HG02852 (cell line): ENCODE results near the gene TECPR1.
A peak's percentile ranks its signal among the peaks of the same experiment; 100 is the strongest.

Experiments
- ATAC-seq: cut with Tn5 transposase; IDR thresholded peaks from one replicate; pipeline ENCODE4 v1.9.1; 2021; ENCODE audit warnings: mild to moderate bottlenecking, moderate library complexity; ENCODE audit not compliant: unreplicated experiment

The TECPR1 gene

DNA sequence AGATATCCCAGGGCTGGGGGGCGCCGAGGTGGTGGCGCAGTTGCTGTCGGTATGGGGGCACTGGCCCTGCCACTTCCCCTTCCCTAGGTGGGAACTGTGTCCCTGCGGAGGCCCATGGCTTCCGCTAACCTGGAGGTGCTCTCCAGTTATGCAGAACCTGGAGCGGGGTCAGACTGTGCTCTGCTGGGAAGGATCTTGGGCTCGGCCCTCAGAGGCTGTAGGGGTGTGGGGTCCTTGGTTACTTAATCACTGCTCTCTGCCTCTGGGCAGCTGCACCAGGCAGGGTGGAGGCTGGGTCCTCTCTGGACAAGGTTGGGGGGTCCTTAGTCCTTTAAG lies 31.8 kb upstream of the TECPR1 start:
- no peak for ATAC-seq

- no peak for ATAC-seq
Observed at GRCh38 chr7:98283127-98283886, 31.3 kb upstream of the TECPR1 start.

DNA sequence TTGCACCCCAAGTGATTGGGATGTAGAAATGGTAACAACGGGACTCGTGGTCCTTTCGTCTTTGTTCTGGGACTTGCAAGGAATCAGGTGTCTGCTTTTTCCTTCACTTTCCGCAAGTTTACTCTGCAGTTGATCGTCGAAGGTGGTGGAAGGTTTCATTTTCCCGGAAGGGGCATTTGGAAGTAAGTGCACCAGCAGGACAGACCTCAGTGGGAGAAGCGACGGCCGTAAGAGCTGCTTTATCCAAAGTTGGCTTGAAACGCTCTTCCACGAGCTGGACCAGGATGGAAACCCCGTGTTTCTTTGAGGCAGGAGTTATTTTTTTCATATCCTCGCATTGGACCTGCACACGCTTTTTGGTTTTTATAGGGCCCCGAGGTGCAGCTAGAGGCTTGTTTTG lies 30.7 kb upstream of the TECPR1 start:
- no peak for ATAC-seq

DNA sequence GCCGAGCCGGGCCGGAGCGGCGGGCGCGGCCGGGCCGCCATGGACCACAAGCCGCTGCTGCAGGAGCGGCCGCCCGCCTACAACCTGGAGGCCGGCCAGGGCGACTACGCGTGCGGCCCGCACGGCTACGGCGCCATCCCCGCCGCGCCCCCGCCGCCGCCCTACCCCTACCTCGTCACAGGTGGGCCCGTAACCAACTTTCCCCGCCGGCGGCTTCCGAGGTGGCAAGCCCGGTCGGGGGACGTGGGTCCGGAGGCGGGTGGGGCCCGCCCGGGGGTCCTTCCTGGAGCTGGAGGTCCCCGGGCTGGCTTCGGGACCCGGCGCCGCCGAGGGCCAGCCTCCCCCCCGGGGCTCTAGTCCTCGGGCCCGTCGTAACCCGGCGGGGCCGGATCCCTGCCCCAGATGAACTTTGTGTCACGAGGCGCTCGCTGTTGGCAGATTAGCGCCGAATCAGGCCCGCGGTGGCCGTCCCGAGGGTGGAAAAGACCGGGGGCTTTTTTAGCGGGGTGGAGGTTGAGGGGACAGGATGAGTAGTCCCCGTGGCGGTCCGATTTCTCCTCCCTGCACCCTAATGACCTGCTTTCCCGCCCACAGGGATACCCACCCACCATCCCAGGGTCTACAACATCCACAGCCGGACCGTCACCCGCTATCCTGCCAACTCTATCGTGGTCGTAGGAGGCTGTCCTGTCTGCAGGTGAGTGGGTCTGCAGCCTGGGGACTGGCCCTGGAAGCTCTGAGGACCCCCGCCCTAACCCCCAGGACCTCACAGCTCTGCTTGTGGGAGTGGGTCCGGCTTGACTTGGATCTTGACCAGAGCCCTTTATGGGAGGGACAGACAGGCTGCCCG lies 29.9 kb upstream of the TECPR1 start:
- ATAC-seq = peak; percentile 39

DNA sequence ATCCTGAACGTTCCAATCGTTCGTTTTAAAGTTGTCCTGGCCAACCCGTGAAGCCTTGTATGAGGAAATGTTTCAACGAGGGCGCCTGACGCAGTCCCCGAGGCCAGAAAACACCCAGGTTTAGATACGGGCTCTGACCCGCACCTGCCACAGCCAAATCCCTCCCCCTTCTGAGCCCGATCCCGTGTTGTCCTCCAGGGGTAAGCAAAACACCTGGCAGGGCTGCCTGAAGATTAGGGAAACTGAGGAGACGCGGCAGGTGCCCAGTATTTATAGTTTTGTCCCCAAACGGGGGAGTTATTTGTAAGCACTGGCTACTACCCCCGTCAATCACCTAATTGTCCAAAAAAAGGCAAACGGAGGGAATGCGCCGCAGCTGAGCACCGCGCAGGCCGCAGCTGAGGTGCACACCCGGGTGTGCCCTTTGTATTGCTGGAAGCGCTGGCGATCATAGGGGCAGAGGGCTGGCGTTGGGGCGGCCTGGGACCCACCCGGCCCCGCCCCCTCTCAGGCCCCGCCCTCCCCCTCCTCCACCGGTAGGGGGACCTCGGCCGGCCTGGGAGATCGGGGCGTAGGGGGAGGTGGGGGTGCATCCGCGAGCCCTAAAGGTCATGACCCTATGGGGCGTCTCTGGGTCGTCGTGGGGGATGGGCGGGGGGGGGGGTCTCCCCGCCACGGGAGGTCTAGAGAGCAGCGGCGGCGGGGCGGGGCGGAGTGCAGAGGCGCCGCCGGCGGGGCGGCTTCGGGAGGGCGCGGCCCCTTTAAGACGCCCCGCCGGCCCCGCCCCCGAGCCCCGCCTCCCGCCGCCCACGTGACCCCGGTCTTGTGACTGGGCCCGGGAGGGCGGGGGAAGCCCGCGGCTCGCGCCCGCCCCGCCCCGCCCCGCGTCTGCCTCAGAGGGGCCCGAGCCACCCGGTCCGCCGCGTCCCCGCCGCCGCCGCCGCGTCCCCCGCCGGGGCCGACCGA lies 29.0 kb upstream of the TECPR1 start, which contains the start of gene BRI3:
Gene BRI3, plus strand, starts transcription at position 896 of the 966 bp plus-strand sequence. CDS start 110 bp downstream, outside the sequence.
- peak; percentile 79 for ATAC-seq

- ATAC-seq = no peak
Observed at GRCh38 chr7:98280296-98280695, 28.3 kb upstream of the TECPR1 start.

DNA sequence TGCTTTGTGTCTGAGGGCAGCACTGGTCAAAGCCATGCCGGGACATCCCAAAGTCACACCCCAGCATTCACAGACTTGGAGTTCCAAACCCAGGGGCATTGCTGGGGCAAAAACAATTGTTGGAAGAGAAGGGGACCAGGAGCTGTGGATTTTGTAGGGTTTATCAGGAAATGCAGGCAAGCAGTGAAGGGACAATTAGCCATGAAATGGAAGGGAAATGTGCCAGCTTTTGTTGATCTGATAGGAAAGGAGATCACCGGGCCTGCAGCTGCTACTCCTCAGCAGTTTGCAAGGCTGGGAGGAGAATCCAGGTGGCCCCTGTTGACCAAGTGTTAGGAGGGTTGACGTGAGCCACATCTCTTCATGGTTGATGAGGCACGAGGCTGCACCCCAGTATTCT lies 26.9 kb upstream of the TECPR1 start:
- no peak for ATAC-seq

- no peak for ATAC-seq
Observed at GRCh38 chr7:98278408-98278807, 26.4 kb upstream of the TECPR1 start.

DNA sequence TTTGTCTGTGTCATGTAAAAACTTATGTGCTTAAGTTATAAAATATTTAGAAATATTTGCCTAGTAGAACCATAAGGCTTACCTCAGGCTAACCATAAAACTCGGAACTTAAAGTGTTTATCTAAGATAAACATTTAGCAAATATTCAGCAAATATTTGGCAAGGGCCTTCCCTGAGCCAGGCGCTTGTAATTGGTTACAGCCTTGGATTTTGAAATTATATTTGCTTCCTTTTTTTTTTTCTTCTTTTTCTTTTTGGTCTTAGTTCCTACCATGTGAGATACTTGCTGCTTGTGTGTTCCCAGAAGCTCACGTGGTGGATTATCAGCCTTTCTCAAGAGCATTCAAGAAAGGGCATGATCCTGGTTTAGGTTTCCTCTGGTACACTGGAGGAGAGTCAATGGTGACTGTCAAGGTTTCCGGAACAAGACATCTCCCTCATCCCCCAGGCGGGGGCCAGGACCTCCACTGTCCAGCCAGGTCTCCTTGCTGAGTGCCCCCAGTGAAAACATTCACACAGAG lies 24.3 kb upstream of the TECPR1 start:
- ATAC-seq = no peak

- ATAC-seq = no peak
Observed at GRCh38 chr7:98267303-98267702, 15.3 kb upstream of the TECPR1 start.

DNA sequence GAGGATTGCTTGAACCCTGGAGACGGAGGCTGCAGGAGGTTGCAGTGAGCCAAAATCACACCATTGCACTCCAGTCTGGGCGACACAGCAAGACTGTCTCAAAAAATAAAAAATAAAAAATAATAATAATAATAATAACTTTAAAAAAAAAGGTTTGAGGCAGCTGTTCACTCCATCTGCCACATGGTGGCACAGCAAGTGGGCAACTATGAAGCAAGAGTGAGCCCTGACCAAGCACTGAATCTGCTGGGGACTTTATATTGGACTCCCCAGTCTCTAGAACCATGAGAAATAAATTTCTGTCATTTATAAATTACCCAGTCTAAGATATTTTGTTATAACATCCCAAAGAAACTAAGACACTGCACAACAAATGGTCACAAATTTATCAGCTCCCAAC lies 14.8 kb upstream of the TECPR1 start:
- ATAC-seq = no peak

GRCh38 chr7:98265841-98266271 lies 13.8 kb upstream of the TECPR1 start:
- ATAC-seq = no peak

DNA sequence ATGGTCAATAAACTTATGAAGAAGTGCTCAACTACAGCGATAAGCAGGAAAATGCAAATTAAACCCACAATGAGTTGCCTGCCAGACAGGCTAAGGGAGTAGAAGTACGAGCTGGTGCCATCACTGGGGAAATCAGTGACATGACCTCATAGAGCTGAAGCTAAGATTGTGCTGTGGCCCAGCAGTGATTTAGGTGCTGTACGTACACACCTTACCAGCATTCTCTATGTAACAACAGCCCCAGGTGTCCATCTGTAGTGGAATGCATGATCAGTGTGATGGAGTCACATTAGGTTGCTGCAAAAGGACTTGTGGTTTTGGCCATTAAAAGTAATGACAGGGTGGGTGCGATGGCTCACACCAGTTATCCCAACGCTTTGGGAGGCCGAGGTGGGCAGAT lies 5.7 kb upstream of the TECPR1 start:
- ATAC-seq = no peak

GRCh38 chr7:98256431-98256830 lies 4.4 kb upstream of the TECPR1 start:
- ATAC-seq = no peak

DNA sequence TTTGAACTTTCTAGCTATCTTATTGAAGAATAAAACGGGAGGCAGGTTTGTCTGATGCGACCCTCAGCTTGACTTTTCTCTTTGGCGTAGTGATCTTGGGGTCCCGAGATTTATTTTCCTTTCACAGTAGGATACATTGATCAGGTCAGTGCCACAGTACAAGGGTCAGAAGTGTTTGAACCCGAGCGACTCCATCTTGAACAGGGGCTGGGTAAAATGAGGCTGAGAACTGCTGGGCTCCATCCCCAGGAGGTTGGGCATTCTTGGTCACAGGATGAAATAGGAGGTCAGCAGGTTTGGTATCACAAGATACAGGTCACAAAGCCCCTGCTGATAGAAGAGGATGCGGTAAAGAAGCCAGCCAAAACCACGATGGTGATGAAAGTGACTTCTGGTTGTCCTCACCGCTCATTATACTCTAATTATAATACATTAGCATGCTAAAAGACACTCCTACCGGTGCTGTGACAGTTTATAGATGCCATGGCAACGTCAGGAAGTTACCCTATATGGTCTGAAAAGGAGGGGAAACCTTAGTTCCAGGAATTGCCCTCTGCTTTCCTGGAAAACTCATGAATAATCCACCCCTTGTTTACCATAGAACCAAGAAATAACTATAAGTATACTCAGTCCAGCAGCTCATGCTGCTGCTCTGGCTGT lies 3.0 kb upstream of the TECPR1 start:
- no peak for ATAC-seq

GRCh38 chr7:98254516-98254915 lies 2.5 kb upstream of the TECPR1 start:
- no peak for ATAC-seq

DNA sequence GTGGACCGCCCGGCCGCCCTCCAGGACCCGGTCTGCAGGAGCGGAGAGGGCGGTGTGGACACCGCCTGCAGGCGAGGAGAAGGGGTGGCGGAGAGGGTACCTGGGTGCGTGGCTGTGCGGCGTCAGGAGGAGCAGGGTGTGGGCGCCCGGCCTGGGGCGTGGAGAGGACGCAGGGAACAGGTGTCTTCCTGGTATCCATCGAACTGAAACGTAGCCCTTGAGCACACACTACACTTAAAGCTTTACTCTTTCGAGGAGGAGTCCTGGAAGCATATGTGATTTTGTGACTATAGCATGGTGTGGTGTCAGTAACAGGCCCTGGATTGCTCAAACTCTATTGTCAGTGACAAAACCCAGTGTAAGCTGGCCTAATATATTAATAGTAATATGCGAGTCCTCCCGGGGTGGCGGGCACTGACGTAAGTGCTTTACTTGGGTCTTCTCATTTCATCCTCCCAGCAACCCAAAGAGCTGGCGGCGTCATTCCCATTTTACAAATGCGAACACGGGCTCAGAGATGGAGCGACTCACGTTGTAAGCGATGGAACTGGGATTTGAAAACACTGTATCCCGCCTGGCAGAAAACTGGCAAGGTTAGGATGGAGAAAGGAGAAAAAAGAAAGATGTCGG lies 508 bp upstream of the TECPR1 start:
- ATAC-seq = peak; percentile 28

GRCh38 chr7:98251231-98251600 lies 816 bp downstream of the TECPR1 start:
- peak; percentile 31 for ATAC-seq

DNA sequence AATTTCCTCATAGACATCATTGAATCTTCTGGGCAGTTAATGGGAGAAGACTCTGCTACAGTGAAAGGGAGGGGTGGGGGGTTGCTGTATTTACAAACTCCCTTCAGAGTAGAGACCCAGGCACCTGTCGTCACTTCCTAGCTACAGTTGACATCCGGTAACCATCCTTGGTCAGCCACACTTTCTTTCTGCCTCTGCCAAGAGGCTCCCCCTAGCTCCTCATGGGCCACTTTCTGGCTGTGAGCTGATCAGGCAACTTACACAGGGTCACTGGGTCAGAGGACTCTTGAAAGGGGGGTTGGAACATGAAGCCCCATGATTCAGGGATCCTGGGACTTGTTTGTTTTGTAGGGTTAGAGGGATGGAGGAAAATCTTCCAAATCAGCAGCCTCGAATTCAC lies 1.2 kb downstream of the TECPR1 start:
- no peak for ATAC-seq

- ATAC-seq = no peak
Observed at GRCh38 chr7:98249106-98249505, 2.9 kb downstream of the TECPR1 start.
